ENCODE measurements around the gene PDXP.

PDXP gene

DNA sequence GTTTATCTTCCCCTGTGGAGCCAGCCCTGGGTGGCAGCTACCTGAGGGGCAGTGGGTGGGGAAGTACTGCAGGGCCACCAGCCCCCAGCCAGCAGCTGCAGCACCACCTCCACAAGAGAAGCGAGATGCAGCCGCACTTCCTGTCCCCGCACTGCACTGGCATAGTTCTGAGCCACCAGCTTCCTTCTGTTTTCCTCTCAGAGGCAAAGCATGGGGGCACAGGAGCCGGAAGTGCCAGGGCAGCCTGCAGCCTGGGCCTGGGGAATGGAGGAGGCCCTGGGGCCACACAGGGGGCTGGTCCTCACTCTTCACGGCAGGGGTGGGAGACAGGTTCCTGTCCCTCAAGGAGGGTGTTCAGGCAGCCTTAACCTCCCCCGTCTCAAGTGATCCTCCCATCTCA is 31.0 kb upstream of the PDXP start:
- no peak for DNase-seq (ENCODE audit: low read depth in 2 of 3, low spot score in 2 of 3)

DNA sequence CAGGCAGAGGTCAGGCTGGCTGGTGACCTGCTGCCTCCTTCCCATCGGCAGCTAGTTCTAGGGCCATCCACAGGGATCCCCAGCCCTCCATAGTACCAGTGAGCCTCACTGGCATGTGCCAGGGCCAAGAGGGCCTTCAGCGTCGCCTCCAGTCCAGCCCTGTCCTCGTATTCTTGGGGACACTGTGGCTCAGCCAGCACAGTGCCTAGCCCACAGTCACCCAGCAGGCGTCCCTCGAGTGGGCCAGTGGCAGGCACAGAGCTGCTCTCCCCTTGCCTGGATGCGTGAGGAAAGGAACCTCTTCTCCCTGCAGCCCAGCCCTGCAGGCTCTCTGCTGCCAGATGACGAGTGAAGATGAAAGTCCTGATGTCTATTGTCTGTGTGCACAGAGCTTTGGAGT is 29.7 kb upstream of the PDXP start:
- no peak for DNase-seq (ENCODE audit: low read depth in 2 of 3, low spot score in 2 of 3)

DNA sequence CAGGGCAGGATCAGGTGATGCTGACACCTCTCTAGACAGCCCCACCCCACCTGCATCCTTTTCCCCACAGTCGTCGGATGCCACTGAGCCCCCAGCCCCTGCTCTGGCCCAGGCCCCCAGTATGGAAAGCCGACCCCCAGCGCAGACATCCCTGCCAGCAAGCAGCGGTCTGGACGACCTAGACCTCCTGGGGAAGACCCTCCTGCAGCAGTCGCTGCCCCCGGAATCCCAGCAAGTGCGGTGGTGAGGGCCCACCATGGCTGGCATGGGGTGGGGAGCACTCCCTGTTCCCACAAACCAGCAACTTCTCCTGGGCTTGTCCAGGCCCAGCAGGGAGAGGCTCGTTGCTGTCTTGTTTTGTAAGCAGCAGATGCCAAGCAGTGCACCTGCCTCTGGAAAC is 28.6 kb upstream of the PDXP start:
- no peak for DNase-seq (ENCODE audit: low read depth in 2 of 3, low spot score in 2 of 3)

DNA sequence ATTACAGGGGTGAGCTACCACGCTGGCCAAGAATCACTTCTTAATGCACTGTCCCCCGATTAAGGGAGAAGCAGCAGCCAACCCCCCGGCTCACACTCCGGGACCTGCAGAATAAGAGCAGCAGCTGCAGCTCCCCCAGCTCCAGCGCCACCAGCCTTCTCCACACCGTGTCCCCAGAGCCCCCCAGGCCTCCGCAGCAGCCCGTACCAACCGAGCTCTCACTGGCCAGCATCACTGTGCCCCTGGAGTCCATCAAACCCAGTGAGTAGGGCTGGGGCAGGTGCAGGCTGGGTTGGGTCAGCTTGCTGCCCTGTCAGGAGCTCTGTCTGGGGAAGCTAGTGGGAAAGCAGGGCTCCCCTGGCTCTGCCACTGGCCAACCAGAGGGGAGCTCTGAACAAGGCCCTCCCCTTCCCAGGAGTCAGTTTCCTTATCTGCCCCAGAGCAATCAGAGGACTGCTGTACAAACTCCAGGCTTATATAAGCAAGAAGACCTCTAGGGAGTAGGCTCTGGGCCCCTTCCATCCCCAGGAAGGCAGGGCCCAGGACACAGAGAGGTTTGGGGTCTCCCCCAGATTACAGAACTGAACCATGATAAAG is 27.6 kb upstream of the PDXP start:
- no peak for DNase-seq (ENCODE audit: low read depth in 2 of 3, low spot score in 2 of 3)

DNA sequence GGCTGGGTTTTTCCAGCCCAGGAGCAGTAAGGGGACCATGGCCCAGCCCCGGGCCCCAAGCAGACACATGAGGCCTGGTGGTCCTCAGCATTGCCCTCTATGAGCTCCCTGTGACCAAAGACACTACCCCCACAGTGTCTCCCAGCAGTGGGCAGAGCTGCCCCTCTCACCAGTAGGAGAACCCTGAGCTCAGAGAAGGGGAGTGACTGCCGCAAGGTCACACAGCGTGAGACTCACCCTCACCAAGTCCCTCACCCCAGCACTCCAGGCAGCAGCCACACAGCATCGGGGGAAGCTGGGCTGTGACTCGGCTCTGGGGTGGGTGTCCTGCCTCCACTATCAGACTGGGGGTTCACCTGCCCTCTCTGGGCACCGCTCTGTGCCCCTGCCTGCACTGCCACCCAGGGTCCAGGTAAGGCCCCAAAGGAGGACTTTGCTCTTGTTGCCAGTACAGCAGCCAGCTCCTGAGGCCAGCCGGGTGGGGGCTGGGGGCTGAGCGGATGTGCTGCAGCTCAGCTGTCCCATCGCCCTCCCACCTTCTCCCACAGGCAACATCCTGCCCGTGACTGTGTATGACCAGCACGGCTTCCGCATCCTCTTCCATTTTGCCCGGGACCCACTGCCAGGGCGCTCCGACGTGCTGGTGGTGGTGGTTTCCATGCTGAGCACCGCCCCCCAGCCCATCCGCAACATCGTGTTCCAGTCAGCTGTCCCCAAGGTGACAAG is 26.9 kb upstream of the PDXP start:
- DNase-seq (ENCODE audit: low read depth in 2 of 3, low spot score in 2 of 3) = no peak

DNA sequence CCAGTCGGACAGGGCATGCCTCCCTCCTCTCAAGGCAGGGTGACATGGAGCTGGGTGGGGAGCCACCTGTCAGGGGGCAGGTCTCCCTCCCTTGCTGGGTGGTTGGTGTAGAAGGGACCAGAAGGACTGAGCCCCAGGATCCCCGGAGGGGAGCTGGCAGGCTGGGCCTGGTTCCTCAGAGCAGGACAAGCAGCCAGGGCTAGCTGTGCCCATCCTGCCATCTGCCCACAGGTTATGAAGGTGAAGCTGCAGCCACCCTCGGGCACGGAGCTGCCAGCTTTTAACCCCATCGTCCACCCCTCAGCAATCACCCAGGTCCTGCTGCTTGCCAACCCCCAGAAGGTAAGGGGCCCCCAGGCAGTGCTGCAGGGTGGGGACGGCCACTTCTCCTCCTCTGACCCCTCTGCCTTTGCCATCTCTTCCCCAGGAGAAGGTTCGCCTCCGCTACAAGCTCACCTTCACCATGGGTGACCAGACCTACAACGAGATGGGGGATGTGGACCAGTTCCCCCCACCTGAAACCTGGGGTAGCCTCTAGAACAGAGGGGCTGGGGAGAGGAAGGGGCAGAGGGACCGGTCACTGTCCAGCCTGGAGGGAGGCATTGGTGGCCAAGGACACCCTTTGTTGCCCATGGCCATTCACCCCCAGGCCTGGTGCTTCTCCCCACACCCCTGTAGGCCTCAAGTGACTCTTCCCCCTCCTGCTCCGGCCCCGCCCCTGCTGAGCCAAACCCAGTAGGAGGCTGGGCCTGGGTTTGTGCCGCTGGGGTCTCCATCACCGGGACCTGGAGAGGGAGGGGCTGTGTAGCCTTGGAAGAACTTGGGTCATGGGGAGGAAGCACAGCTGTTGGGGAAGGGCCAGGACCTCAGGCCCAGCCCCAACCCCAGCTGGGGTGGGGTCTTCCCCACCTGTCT is 26.1 kb upstream of the PDXP start:
- DNase-seq (ENCODE audit: low read depth in 2 of 3, low spot score in 2 of 3) = no peak

DNA sequence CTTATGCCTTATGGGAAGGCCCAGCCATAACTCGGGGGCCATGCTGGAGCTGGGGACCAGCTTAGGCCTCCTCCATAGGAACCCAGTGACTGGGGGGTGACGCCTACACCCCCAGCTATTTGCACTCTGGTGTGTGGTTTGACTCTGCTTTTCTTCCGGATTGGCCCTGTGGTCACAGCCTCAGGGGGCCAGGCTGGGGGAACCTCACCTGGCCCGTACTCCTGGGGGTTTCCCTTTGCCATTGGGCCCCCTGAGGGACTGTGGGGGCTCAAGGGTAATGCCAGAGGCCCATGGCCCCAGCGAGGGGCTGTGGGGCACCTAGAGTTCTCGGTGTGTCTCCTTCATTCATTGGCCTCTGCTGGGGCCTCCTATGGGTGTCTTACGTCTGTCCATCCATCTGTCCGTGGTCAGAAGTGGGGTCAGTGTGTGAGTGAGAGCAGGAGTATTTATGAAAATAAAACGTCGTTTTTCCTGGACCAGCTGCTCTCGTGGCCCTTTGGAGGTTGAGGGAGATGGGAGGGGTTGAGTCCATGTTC is 25.4 kb upstream of the PDXP start:
- peak in 1 of 3 experiments; percentile 60 for DNase-seq (ENCODE audit: low read depth in 2 of 3, low spot score in 2 of 3)

DNA sequence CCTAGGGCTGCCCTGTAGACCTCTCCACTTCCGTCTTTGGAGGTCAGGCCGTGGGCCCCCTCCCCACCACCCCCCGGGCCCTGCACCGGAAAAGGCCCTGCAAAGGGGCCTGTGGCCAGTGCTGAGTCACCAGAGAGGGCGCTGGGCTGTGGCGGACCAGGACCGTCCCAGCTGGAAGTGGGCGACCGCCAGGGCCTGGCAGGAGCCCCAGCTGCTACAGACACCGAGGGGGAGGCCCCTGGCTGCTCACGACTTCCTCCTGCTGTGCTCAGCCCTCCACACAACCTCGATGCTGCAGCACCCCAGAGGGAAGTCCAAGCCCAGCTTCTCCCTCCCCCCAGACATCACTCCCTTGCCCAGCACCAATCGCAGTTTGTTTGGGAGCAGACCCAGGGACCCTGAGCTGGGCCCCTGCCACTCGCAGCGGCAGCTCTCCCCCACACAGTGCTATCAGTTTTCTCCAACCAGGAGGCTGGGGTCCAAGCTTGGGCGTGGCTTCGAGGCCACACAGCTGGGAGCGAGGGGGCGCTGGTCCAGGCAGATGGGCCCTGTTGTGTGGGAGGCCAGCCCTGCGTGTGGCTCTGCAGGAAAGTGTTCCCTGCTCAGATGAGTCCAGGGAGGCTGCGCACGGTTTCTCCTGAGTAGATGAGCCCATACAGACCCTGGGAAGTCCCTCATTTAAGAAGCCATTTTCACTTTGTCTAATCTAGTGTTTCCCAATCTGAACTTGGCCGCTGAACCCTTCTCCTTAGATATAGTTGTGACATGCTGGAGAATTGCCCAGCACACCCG is 24.7 kb upstream of the PDXP start:
- peak in 1 of 3 experiments; percentile 67 for DNase-seq (ENCODE audit: low read depth in 2 of 3, low spot score in 2 of 3)

DNA sequence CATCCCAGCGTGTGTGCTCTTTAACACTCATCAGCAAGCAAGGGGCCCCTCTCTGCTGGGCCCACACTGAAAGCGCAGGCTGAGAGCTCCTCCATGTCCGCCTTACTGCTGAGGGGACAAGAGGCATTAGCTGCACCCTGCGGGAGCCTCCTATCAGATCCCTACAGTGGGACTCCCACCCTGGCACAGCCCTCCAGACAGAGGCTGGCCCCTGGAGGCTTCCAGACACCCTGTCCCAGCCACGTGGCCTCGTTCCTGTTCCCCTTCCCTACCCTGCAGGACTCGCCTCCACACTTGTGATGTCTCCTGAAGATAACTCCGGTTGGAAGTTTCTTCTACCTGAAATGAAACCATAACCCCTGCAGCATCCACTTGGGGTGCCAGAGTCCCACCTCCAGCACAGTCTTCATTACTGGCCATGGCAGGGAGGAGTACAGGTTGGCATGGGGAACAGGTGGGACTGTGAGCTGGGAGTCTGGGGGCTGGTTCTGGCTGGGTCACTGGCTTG is 24.1 kb upstream of the PDXP start:
- no peak for DNase-seq (ENCODE audit: low read depth in 2 of 3, low spot score in 2 of 3)

DNA sequence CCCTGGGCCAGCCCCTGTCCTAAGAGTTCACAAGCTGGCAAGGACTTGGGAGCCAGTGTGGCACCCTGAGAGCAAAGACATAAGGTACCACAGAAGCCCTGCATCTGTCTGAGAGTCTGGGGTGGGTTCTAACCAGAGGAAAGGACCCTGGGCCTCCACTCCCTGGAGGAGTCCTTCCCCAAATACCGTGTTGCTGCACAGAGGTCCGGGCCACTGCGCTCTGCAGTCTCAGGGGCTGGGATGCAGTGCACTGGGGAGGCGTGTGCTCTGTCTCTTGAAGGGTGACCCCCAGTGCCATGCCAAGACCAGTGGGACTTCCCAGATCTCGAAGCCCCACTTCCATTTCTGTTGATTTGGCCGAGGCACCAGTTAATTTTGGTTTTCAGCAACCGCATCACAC is 23.4 kb upstream of the PDXP start:
- DNase-seq (ENCODE audit: low read depth in 2 of 3, low spot score in 2 of 3) = no peak

DNA sequence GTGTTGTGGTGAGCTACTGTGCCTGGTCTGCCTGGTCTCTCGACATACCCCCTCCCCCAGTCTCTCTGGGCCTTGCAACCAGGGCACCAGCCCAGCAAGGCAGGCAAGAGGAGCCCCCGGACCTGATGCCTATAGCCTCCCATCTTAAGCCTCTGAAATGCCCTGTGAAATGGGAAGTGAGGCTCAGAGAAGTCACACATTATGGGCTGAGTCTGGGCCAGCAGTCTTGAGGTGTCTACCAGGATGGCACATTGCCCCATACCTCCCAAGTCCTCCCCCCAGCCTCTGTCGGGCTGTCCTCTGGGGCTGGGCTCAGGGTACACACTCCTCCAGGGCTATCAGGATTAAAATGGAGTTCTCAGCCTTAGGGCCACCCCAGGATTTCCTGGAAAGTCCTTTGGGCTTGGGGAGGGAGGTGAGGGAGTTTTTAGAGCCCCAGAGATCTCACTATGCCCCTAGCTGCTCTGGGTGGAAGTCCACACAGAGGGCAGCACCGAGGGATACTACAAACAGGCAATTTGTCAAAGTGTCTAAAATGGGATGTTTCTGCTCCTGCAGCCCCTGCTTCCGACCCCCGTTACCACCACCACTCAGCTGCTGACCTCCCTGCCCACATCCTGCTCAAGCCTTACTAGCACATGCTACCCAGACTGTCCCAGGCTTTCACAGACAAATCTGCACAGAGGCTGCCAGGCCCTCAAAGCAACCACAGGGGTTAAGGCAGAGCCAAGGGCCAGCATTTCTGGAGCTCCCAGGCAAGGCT is 22.2 kb upstream of the PDXP start:
- no peak for DNase-seq (ENCODE audit: low read depth in 2 of 3, low spot score in 2 of 3)

DNA sequence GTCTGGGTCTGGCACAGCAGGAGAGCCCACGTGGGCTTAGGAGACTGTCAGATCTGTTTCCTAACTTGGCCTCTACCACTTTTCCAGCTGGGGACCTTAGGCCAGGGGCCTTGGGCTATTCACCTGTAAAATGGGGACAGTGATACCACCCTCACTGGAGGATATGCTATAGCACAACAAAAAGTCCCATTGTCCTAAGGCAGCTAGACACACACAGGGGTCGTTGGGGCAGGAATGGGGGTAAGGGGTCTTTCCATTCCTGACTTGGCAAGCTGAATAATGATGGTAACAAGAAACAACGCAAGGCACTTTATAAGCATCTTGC is 21.6 kb upstream of the PDXP start:
- DNase-seq (ENCODE audit: low read depth in 2 of 3, low spot score in 2 of 3) = no peak

DNA sequence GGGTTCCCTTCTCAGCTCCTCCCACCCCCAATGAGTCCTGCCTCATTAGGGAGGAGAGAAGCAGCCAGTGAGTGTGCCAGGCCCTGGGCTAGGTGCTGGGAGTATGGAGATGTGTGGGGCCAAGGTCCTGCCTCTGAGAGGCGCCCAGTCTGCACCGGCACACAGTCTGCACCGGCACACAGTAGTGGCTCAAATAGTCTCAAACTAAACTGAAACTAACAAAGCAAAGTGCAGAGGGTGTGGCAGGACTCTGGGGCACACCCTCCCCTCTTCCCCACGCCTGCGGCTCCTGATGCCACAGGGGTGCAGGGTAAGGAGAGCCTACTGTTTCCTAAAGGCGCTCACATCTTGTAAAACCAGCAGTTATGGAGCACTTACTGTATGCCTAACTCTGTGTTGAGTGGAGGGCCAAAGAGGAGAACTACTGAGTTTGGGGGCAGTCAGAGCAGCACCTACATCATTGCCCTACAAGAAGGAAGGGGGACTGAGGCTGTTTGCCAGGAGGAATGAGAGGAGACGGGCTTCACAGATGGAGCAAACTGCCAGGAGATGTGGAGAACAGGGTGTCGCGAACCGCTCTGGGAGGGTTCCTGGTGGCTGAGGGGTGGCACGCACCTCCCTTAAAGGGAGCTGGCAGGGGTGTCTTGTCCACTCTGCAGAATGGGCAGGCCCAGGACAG is 20.0 kb upstream of the PDXP start:
- DNase-seq (ENCODE audit: low read depth in 2 of 3, low spot score in 2 of 3) = no peak

DNA sequence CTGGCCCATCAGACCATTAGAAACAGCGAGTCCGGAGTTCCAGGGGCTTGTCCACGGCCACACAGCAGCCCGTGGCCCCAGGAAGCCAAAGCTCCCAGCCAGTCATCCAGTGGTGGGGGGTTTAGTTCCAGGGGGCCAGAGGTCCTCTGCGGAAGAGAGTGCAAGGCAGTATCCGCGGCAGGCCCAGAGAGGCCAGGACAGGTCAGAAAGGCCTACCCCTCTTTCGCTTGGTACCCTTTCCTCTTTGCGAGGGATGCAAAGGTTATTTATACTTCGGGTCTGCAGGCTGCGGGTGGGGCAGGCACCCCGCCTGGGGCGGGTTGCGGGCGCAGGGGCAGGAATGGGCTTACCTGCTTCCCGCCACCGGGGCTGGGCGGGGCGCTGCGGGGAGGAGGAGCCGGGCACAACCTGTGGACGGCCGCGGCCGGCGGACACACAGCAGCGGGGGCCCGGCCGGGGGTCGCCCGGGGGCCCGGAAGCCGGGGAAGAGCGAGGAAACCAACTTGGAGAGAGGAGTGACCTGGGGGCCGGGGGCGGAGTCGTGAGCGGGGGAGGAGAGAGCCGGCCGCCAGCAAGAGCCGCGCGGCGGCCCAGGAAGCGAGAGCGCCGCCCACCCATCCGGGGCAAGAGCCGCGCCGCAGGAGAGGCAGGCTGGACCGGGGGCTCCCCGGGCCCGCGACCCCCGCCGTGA is 19.3 kb upstream of the PDXP start, which contains the start of gene SH3BP1:
Gene SH3BP1, plus strand, starts transcription at position 600 of the 691 bp plus-strand sequence. CDS start 119 bp downstream, outside the sequence.
- no peak for DNase-seq (ENCODE audit: low read depth in 2 of 3, low spot score in 2 of 3)

DNA sequence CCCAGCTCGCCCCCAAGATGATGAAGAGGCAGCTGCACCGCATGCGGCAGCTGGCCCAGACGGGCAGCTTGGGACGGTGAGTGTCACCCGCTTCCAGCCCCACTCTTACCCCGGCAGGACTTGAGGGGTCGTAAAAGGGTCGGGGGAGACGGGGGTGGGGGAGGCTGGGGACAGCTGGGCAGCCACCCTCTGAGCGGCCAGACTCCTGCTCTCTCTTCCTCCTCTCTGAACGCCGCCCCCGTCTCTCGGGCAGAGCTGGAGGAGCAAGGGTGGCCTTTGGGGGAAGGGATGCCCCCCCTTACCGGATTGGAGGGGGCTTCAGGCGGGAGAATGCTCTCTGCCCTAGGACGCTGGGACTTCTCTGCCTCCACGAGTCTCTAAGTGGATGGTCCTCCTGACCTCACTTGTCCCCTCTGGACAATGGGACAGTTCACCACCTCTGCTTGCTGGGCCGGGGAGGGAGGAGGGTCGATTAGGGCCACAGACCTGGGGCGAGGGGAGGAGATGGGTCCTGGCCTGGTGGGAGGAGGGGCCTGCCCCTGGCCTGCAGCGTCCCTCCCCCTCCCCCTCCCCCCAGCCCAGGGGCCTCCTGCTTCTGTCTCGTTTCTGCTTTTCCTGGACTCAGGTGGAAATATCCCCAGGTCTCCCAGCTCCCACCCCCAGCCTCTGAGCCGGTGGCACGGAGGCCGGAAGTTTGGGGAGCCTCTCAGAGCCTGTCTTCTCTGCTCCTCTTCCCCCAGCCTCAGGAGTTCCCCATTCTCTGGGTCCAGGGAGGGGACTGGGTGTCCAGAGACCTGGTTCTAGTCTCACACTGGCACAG is 18.5 kb upstream of the PDXP start:
- no peak for DNase-seq (ENCODE audit: low read depth in 2 of 3, low spot score in 2 of 3)

DNA sequence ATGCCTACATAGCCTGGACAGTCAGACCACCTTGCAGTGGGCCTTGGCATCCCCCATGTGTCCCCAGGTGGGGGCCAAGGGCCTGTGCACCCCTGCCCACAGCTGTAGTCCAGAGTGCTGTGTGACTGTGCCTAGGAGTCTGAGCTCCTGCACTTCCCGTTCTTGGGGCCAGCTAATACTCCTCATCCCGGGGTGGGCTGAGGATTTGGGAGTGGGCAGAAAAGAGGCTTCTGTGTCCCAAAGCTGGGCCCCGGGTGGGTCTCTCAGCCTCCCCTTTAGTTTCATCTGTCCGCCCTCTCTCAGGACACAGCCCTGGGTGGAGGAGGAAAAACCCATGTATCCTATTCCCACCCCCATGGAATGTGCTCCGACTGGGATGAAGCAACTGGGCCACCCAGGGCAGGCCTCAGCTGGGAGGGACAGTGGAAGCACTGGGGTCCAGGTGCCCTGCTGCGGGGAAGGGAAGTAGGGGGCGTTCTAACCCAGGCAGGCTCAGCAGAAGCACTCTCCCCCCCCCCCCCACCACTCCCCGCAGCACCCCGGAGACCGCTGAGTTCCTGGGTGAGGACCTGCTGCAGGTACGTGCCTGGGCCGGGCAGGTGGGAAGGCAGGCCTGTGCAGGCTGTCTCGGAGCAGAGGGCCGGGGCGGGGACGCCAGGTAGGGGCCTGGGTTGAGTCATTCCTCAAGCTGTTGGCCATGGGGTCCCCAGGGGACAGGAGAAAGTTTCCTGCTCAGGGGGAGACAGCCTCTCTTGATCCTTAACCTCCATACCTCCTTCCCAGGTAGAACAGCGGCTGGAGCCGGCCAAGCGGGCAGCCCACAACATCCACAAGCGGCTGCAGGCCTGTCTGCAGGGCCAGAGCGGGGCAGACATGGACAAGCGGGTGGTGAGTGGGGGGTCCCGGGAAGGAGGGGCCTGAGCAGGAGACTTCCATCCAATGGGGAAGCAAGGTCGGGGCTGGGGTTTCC is 17.6 kb upstream of the PDXP start:
- DNase-seq (ENCODE audit: low read depth in 2 of 3, low spot score in 2 of 3) = no peak

DNA sequence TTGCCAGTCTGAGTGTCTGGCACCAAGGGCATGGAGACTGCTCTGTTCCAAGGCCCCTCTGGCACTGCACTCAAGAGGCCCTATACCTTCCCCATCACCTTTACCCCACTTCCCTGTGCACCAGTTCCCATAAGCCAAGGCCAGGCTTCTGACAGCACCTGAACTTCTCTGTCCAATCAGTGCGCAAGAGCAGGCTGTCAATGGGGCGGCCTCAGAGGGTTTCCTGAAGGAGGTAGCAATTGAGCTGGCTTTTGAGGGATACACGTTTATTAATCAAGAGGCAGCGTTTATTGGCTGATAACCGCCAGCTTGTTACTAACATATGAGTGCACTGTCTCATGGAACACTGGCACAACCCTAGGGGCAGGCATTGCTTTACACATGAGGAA is 17.0 kb upstream of the PDXP start:
- no peak for DNase-seq (ENCODE audit: low read depth in 2 of 3, low spot score in 2 of 3)

All from activated CD8-positive, alpha-beta memory T cell treated with anti-CD3 and anti-CD28 coated beads for 48 hours (primary cell).